Lower lobe of right lung (tissue), 2 donors: ENCODE data around the gene LAMC1. TPM values are rescaled to one million over a fixed set of nuclear protein-coding genes. Genes with fewer than 3 reads are reported as not detected.

ENCODE experiments used
- ATAC-seq, 2 donors: fragments of 200-7000 bp; cut with Tn5 transposase; one replicate each; pipeline ENCODE4 v1.9.1; 2020 to 2022; ENCODE audit warnings: mild to moderate bottlenecking in 2 of 2, moderate library complexity in 2 of 2
- DNase-seq: peaks from one replicate; pipeline ENCODE4 v3.0.0-alpha.2; 2020
- H3K27ac ChIP-seq: fragments of 200-600 bp; one replicate; pipeline ENCODE4 v1.8.0; 2022
- H3K27me3 ChIP-seq: fragments of 200-600 bp; one replicate; pipeline ENCODE4 v1.8.0; 2022; ENCODE audit warnings: low read depth
- H3K36me3 ChIP-seq: fragments of 200-600 bp; one replicate; pipeline ENCODE4 v1.8.0; 2022; ENCODE audit warnings: mild to moderate bottlenecking
- H3K4me1 ChIP-seq: fragments of 200-600 bp; one replicate; pipeline ENCODE4 v1.8.0; 2022
- H3K4me3 ChIP-seq: fragments of 200-600 bp; one replicate; pipeline ENCODE4 v1.8.0; 2022; ENCODE audit warnings: mild to moderate bottlenecking
- H3K9me3 ChIP-seq: fragments of 200-600 bp; one replicate; pipeline ENCODE4 v1.8.0; 2022
- intact Hi-C: fragments of 100-400 bp; cut with DNase I; formaldehyde crosslinking; loops from one replicate; pipeline ENCODE4 v1.11.0; 2022
- total RNA-seq: library from RNA; stranded (reverse); fragmentation: NEBNext Ultra II Directional; extraction: Animal tissue kit (Norgen Biotek cat#: 25700); gene quantifications from one replicate; pipeline ENCODE4 v1.2.1, GENCODE V29; 2021
- TF ChIP-seq, protein P1 (sequence below): fragments of 200-600 bp; IDR thresholded peaks from one replicate; pipeline ENCODE4 v1.8.0; 2022; ENCODE audit warnings: antibody characterized with exemption, mild to moderate bottlenecking
- donor health status: DM: no; HTN: yes; CAD: no; lungs with severe emphysema.

Gene LAMC1
- total RNA-seq, 1 donor from 2014 or later: 96.9 TPM

DNA sequence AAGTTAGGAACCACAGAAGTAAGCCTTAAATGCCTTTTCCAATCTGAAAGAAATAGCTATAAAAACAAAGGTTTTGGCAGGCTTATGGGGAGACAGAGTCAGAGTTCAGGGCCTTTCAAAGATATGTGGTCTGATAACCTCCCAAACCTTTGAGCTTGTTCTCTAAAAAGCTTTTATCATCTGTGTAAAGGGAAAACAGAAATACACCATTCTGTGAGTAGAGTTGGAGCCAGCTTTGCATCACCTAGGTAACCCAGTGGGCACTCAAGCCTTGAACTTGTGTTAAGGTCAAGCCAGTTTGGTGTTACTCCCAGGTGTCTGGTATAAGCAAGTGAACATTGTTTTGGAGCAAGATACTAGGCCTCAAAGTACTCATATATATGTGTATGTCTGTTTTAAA lies 50.1 kb downstream of the LAMC1 start:
- DNase-seq (no peak), ATAC-seq (peak in 1 of 2 donors; percentile 37)
- no peaks in the 10 kb centered on the region for H3K27me3 ChIP-seq
- H3K4me1 ChIP-seq: peaks cover 73% of the 10 kb centered on the region
- H3K4me3 ChIP-seq: no peak overlapping the region
- no peak overlapping the region for H3K27ac ChIP-seq
- TF ChIP-seq, protein P1, sequence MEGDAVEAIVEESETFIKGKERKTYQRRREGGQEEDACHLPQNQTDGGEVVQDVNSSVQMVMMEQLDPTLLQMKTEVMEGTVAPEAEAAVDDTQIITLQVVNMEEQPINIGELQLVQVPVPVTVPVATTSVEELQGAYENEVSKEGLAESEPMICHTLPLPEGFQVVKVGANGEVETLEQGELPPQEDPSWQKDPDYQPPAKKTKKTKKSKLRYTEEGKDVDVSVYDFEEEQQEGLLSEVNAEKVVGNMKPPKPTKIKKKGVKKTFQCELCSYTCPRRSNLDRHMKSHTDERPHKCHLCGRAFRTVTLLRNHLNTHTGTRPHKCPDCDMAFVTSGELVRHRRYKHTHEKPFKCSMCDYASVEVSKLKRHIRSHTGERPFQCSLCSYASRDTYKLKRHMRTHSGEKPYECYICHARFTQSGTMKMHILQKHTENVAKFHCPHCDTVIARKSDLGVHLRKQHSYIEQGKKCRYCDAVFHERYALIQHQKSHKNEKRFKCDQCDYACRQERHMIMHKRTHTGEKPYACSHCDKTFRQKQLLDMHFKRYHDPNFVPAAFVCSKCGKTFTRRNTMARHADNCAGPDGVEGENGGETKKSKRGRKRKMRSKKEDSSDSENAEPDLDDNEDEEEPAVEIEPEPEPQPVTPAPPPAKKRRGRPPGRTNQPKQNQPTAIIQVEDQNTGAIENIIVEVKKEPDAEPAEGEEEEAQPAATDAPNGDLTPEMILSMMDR: no peak
- intact Hi-C loops: no loop called here
- H3K9me3 ChIP-seq: no peaks in the 10 kb centered on the region
- H3K36me3 ChIP-seq: no peaks in the 10 kb centered on the region

DNA sequence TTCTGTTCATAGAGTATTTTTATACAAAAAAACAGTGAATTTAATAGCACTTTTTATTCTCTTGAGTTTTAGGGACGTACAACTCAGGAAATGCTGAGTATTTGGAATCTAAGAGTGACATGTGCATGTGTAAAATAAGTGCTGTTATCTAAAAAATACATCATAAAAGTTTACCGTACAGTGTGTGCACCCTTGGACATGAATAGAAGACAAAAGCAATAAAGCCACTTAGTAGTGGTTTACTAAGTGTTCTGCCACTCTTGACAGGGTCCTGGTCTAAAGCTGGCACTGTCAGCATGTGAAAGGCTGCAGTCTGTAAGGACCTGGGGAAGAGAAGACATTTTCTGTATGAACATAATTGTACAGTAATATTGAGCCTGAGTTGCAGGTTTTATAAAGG lies 51.0 kb downstream of the LAMC1 start:
- DNase-seq (no peak), ATAC-seq (no peak)
- no peaks in the 10 kb centered on the region for H3K9me3 ChIP-seq
- H3K4me3 ChIP-seq: no peak overlapping the region
- H3K27ac ChIP-seq: no peak overlapping the region
- no peaks in the 10 kb centered on the region for H3K36me3 ChIP-seq
- peaks cover 80% of the 10 kb centered on the region for H3K4me1 ChIP-seq
- TF ChIP-seq, protein P1: no peak
- H3K27me3 ChIP-seq: no peaks in the 10 kb centered on the region
- intact Hi-C loops: no loop called here

DNA sequence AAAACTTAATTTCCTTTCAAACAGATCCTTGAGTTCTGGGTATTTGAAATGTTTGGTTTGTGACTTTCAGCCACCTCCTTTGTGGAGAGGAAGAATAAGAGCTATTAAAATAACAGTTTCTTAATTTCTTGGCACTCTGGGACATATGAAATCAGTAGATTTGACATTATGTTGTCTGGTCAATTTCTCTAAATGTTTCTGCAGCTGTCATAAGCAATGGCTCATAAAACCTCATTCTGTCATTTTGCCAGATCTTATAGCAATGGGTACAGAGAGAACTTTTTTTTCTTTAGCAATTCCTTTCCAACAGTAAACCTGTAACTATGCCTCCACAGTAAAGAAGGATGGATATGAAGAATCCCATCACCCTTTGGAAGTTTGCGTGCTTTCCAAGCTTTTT lies 52.6 kb downstream of the LAMC1 start:
- no peaks in the 10 kb centered on the region for H3K9me3 ChIP-seq
- TF ChIP-seq, protein P1: no peak
- intact Hi-C loops: no loop called here
- H3K4me1 ChIP-seq: peaks cover 80% of the 10 kb centered on the region
- H3K27me3 ChIP-seq: no peaks in the 10 kb centered on the region
- no peak overlapping the region for H3K4me3 ChIP-seq
- ATAC-seq: peak in 1 of 2 donors; percentile 12
- no peak for DNase-seq
- H3K36me3 ChIP-seq: no peaks in the 10 kb centered on the region
- no peak overlapping the region for H3K27ac ChIP-seq

DNA sequence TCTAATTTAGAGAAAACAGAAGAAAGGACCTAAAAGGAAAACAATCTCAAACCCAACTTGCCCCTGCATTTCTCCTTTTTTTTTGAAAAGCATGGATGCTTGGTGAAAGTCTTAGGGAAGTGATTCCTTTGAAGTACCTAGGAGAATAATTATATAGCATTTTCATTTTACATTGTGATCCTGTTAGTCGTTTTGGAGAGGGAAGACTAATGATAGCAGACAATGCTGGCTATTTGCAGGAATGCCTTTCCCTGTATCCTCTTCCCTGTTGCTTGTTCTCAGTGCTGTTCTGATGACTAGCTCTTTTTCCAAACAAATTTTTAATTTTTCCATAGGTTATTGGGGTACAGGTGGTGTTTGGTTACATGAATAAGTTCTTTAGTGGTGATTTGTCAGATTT lies 53.9 kb downstream of the LAMC1 start:
- Histone ChIP-seq H3K4me1 (peaks cover 69% of the 10 kb centered on the region), H3K36me3 (no peaks in the 10 kb centered on the region)
- intact Hi-C loops: no loop called here

DNA sequence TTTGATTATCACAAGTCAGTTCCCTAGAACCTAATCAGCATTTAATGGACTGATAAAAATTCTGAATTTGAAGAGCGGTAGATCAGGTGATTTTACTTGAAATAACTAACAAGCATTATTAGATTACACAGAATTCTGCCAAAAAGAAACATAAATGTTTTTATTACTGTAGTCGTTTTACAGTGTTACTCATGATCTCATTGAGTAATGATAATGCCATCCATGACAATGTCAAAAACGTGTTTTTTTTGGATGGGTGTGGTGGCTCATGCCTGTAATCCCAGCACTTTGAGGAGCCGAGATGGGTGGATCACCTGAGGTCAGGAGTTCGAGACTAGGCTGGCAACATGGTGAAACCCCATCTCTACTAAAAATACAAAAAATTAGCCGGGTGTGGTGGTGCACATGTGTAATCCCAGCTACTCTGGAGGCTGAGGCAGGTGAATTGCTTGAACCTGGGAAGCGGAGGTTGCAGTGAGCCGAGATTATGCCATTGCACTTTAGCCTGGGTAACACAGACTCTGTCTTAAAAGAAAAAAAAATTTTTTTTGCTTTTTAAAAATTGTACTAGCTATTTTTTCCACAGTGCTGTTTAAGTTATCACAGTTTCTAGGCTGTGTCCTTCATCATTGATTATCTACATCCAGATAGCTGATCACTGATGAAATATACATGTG lies 56.6 kb downstream of the LAMC1 start:
- Histone ChIP-seq H3K9me3 (no peaks in the 10 kb centered on the region), H3K27ac (no peak overlapping the region), H3K36me3 (no peaks in the 10 kb centered on the region), H3K4me1 (peaks cover 43% of the 10 kb centered on the region), H3K27me3 (no peaks in the 10 kb centered on the region), H3K4me3 (no peak overlapping the region)
- TF ChIP-seq, protein P1: no peak
- DNase-seq (no peak), ATAC-seq (no peak)
- intact Hi-C loops: no loop called here

More for the DNA sequence above, 53.9 kb downstream of the LAMC1 start:
- no peak for DNase-seq
- no peaks in the 10 kb centered on the region for H3K9me3 ChIP-seq
- TF ChIP-seq, protein P1: no peak
- no peak for ATAC-seq
- H3K4me3 ChIP-seq: no peak overlapping the region
- no peaks in the 10 kb centered on the region for H3K27me3 ChIP-seq
- H3K27ac ChIP-seq: no peak overlapping the region
